ENCODE measurements around the gene ZFP36L1. TPM values are rescaled to one million over a fixed set of nuclear protein-coding genes. Genes with fewer than 3 reads are reported as not detected.

Gene ZFP36L1
- total RNA-seq, 1 donor from 2014 or later, result 144 TPM

GRCh38 chr14:68823434-68824206, 30.8 kb upstream of the ZFP36L1 start:
- DNase-seq (ENCODE audit: low read depth), result no peak
- no peaks in the 10 kb centered on the region for H3K36me3 ChIP-seq (ENCODE audit: control insufficient read depth, insufficient read depth, low read length)
- TF ChIP-seq CTCF (IDR thresholded peaks at IDR 0.05; ENCODE audit: insufficient read depth, low read length, poor library complexity, severe bottlenecking), result no peak
- H3K4me3 ChIP-seq (ENCODE audit: low read depth, low read length), result no peak overlapping the region
- no peaks in the 10 kb centered on the region for H3K27me3 ChIP-seq (ENCODE audit: control insufficient read depth, insufficient read depth, low read length)

GRCh38 chr14:68822926-68823325, 30.1 kb upstream of the ZFP36L1 start:
- TF ChIP-seq CTCF (IDR thresholded peaks at IDR 0.05; ENCODE audit: insufficient read depth, low read length, poor library complexity, severe bottlenecking), result no peak
- no peak overlapping the region for H3K4me3 ChIP-seq (ENCODE audit: low read depth, low read length)
- no peaks in the 10 kb centered on the region for H3K27me3 ChIP-seq (ENCODE audit: control insufficient read depth, insufficient read depth, low read length)
- no peaks in the 10 kb centered on the region for H3K36me3 ChIP-seq (ENCODE audit: control insufficient read depth, insufficient read depth, low read length)
- DNase-seq (ENCODE audit: low read depth), result no peak

GRCh38 chr14:68822132-68822651, 29.3 kb upstream of the ZFP36L1 start:
- no peak for TF ChIP-seq CTCF (IDR thresholded peaks at IDR 0.05; ENCODE audit: insufficient read depth, low read length, poor library complexity, severe bottlenecking)
- H3K27me3 ChIP-seq (ENCODE audit: control insufficient read depth, insufficient read depth, low read length), result no peaks in the 10 kb centered on the region
- H3K36me3 ChIP-seq (ENCODE audit: control insufficient read depth, insufficient read depth, low read length), result no peaks in the 10 kb centered on the region
- no peak overlapping the region for H3K4me3 ChIP-seq (ENCODE audit: low read depth, low read length)
- DNase-seq (ENCODE audit: low read depth), result no peak

- Histone ChIP-seq H3K27me3 (ENCODE audit: control insufficient read depth, insufficient read depth, low read length) (no peaks in the 10 kb centered on the region), H3K36me3 (ENCODE audit: control insufficient read depth, insufficient read depth, low read length) (no peaks in the 10 kb centered on the region), H3K4me3 (ENCODE audit: low read depth, low read length) (no peak overlapping the region)
- DNase-seq (ENCODE audit: low read depth), result no peak
- TF ChIP-seq CTCF (IDR thresholded peaks at IDR 0.05; ENCODE audit: insufficient read depth, low read length, poor library complexity, severe bottlenecking), result no peak
These were observed 28.3 kb upstream of the ZFP36L1 start for GRCh38 chr14:68820999-68821683.

- no peaks in the 10 kb centered on the region for H3K36me3 ChIP-seq (ENCODE audit: control insufficient read depth, insufficient read depth, low read length)
- DNase-seq (ENCODE audit: low read depth), result no peak
- H3K27me3 ChIP-seq (ENCODE audit: control insufficient read depth, insufficient read depth, low read length), result no peaks in the 10 kb centered on the region
- H3K4me3 ChIP-seq (ENCODE audit: low read depth, low read length), result no peak overlapping the region
- TF ChIP-seq CTCF (IDR thresholded peaks at IDR 0.05; ENCODE audit: insufficient read depth, low read length, poor library complexity, severe bottlenecking), result no peak
These were observed 27.7 kb upstream of the ZFP36L1 start for GRCh38 chr14:68820536-68820935.
